Activated CD8-positive, alpha-beta T cell treated with anti-CD3 and anti-CD28 coated beads for 36 hours (primary cell): ENCODE measurements around the gene BLACAT1. TPM values are rescaled to one million over a fixed set of nuclear protein-coding genes. Genes with fewer than 3 reads are reported as not detected.

ENCODE experiments used
- ATAC-seq: fragments of 200-7000 bp; cut with Tn5 transposase; one replicate; pipeline ENCODE4 v1.10.0; 2021; ENCODE audit warnings: mild to moderate bottlenecking, moderate library complexity
- CTCF ChIA-PET: fragments of 350-600 bp; sonication (Branson Sonifier 250); formaldehyde crosslinking; loops from one replicate; lab custom pipeline; 2021; ENCODE audit warnings: antibody characterized with exemption; lab: Charles Lee
- POLR2A ChIA-PET: fragments of 350-600 bp; sonication (Branson Sonifier 250); formaldehyde crosslinking; loops from one replicate; lab custom pipeline; 2021; ENCODE audit warnings: antibody characterized with exemption; lab: Charles Lee
- DNase-seq: peaks from one replicate; pipeline ENCODE4 v3.0.0-alpha.2; 2020
- H3K27ac Mint-ChIP-seq: one replicate; pipeline ENCODE4 v1.8.0; 2021; ENCODE audit warnings: mild to moderate bottlenecking, mixed read lengths
- H3K27me3 Mint-ChIP-seq: one replicate; pipeline ENCODE4 v1.8.0; 2021; ENCODE audit warnings: mixed read lengths
- H3K36me3 Mint-ChIP-seq: one replicate; pipeline ENCODE4 v1.8.0; 2021; ENCODE audit warnings: low read depth, mixed read lengths
- H3K4me1 Mint-ChIP-seq: one replicate; pipeline ENCODE4 v1.8.0; 2021; ENCODE audit warnings: low read depth, mixed read lengths
- H3K4me3 Mint-ChIP-seq: one replicate; pipeline ENCODE4 v1.8.0; 2021; ENCODE audit warnings: mild to moderate bottlenecking, moderate library complexity, mixed read lengths
- H3K9me3 Mint-ChIP-seq: one replicate; pipeline ENCODE4 v1.8.0; 2021; ENCODE audit warnings: mixed read lengths
- CTCF ChIP-seq: fragments of 200-600 bp; IDR thresholded peaks from one replicate; pipeline ENCODE4 v1.8.0; 2022; ENCODE audit warnings: antibody characterized with exemption, mild to moderate bottlenecking
- intact Hi-C: fragments of 100-400 bp; cut with micrococcal nuclease; formaldehyde crosslinking; loops from one replicate; pipeline ENCODE4 v1.10.0; 2022
- total RNA-seq, 2 experiments: library from RNA; stranded (reverse); gene quantifications; one replicate each; pipeline ENCODE4 v1.2.3, GENCODE V29; 2021

The BLACAT1 gene
- total RNA-seq, 2 experiments from 2014 or later, result 0.13 TPM; not detected in 1

- no peaks in the 10 kb centered on the region for H3K9me3 Mint-ChIP-seq
- H3K27me3 Mint-ChIP-seq, result peaks cover 43% of the 10 kb centered on the region
- no peak for TF ChIP-seq CTCF
- H3K36me3 Mint-ChIP-seq, result no peaks in the 10 kb centered on the region
- H3K4me3 Mint-ChIP-seq, result no peak overlapping the region
- peak; percentile 70 for ATAC-seq
- intact Hi-C loops, result no loop called here
- H3K4me1 Mint-ChIP-seq, result peaks cover 10% of the 10 kb centered on the region
- H3K27ac Mint-ChIP-seq, result no peak overlapping the region
- CTCF ChIA-PET, result interaction anchor here (1.6 to 4.0 kb wide), 3 partner anchors 27 to 65 kb away, joined by 3 to 25 read pairs (median 11); no protein-coding TSS in a partner anchor
- peak; percentile 63 for DNase-seq
- POLR2A ChIA-PET, result interaction anchor here (0.7 kb wide), 1 partner anchor 15 kb away, joined by 3 read pairs; no protein-coding TSS in a partner anchor
Measured at GRCh38 chr1:205458777-205459566, 3.1 kb upstream of the BLACAT1 start.

GRCh38 chr1:205456868-205457745, 1.3 kb upstream of the BLACAT1 start:
- CTCF ChIA-PET, result interaction anchor here (1.2 to 4.0 kb wide), 4 partner anchors 19 to 103 kb away, joined by 3 to 25 read pairs (median 8); no protein-coding TSS in a partner anchor
- POLR2A ChIA-PET, result interaction anchor here (1.1 kb wide), 1 partner anchor 30 kb away, joined by 3 read pairs; no protein-coding TSS in a partner anchor
- no peaks in the 10 kb centered on the region for H3K36me3 Mint-ChIP-seq
- intact Hi-C loops, result no loop called here
- H3K9me3 Mint-ChIP-seq, result no peaks in the 10 kb centered on the region
- no peak overlapping the region for H3K4me3 Mint-ChIP-seq
- DNase-seq, result no peak
- peak; percentile 22 for ATAC-seq
- peaks cover 56% of the 10 kb centered on the region for H3K27me3 Mint-ChIP-seq
- no peak for TF ChIP-seq CTCF
- H3K27ac Mint-ChIP-seq, result no peak overlapping the region
- peaks cover 10% of the 10 kb centered on the region for H3K4me1 Mint-ChIP-seq

GRCh38 chr1:205456383-205456867, 580 bp upstream of the BLACAT1 start:
- intact Hi-C loops, result no loop called here
- ChIA-PET CTCF (interaction anchor here (1.2 to 4.0 kb wide), 5 partner anchors 15 to 103 kb away, joined by 3 to 25 read pairs (median 5); no protein-coding TSS in a partner anchor), POLR2A (interaction anchor here (0.5 to 1.1 kb wide), 3 partner anchors 15 to 560 kb away, joined by 3 read pairs; no protein-coding TSS in a partner anchor)
- Mint-ChIP-seq H3K27me3 (peaks cover 56% of the 10 kb centered on the region), H3K4me1 (peaks cover 10% of the 10 kb centered on the region), H3K36me3 (no peaks in the 10 kb centered on the region), H3K27ac (no peak overlapping the region), H3K4me3 (peak overlapping the region; percentile 61), H3K9me3 (no peaks in the 10 kb centered on the region)
- no peak for DNase-seq
- no peak for TF ChIP-seq CTCF
- ATAC-seq, result peak; percentile 27

- Mint-ChIP-seq H3K9me3 (no peaks in the 10 kb centered on the region), H3K27ac (no peak overlapping the region), H3K4me3 (no peak overlapping the region), H3K4me1 (peaks cover 10% of the 10 kb centered on the region), H3K36me3 (no peaks in the 10 kb centered on the region), H3K27me3 (peaks cover 53% of the 10 kb centered on the region)
- intact Hi-C loops, result no loop called here
- POLR2A ChIA-PET, result no interaction called here
- ATAC-seq (no peak), DNase-seq (no peak)
- no peak for TF ChIP-seq CTCF
- CTCF ChIA-PET, result interaction anchor here (1.0 to 1.5 kb wide), 4 partner anchors 30 to 182 kb away, joined by 3 to 12 read pairs (median 5); no protein-coding TSS in a partner anchor
Measured at GRCh38 chr1:205454903-205455335, 926 bp downstream of the BLACAT1 start.
